Measurements from ENCODE around the gene KIF16B.
"Not testable (repeated sequence)": the region's sequence is repeated elsewhere in the genome, so short reads cannot be mapped to it uniquely, and the experiment has no call there.

The KIF16B gene

GRCh38 chr20:16552015-16552414 is 21.2 kb downstream of the KIF16B start:
- no peak for DNase-seq

GRCh38 chr20:16551607-16552006 is 21.6 kb downstream of the KIF16B start:
- DNase-seq: no peak

GRCh38 chr20:16548068-16548672 is 25.1 kb downstream of the KIF16B start:
- DNase-seq: no peak

- DNase-seq: no peak
Observed at GRCh38 chr20:16544949-16545348, 28.3 kb downstream of the KIF16B start.

- no peak for DNase-seq
Observed at GRCh38 chr20:16542477-16542876, 30.8 kb downstream of the KIF16B start.

- DNase-seq: no peak
Observed at GRCh38 chr20:16541878-16542277, 31.4 kb downstream of the KIF16B start.

GRCh38 chr20:16541226-16541625 is 32.0 kb downstream of the KIF16B start:
- no peak for DNase-seq

- no peak for DNase-seq
Observed at GRCh38 chr20:16539280-16540021, 33.8 kb downstream of the KIF16B start.

- DNase-seq: no peak
Observed at GRCh38 chr20:16538779-16539178, 34.5 kb downstream of the KIF16B start.

GRCh38 chr20:16537918-16538317 is 35.3 kb downstream of the KIF16B start:
- DNase-seq: no peak

GRCh38 chr20:16537025-16537665 is 36.1 kb downstream of the KIF16B start:
- DNase-seq: peak; percentile 27

GRCh38 chr20:16535277-16535676 is 38.0 kb downstream of the KIF16B start:
- peak; percentile 18 for DNase-seq

GRCh38 chr20:16533502-16533901 is 39.7 kb downstream of the KIF16B start:
- DNase-seq: no peak

GRCh38 chr20:16531485-16531884 is 41.8 kb downstream of the KIF16B start:
- DNase-seq: no peak

- DNase-seq: no peak
Observed at GRCh38 chr20:16530201-16530681, 43.0 kb downstream of the KIF16B start.

GRCh38 chr20:16528078-16528477 is 45.2 kb downstream of the KIF16B start:
- DNase-seq: no peak

- no peak for DNase-seq
Observed at GRCh38 chr20:16527438-16527837, 45.8 kb downstream of the KIF16B start.

GRCh38 chr20:16526433-16527380 is 46.5 kb downstream of the KIF16B start:
- DNase-seq: no peak

- not testable (repeated sequence) for DNase-seq
Observed at GRCh38 chr20:16522651-16523050, 50.6 kb downstream of the KIF16B start.

- no peak for DNase-seq
Observed at GRCh38 chr20:16520154-16520553, 53.1 kb downstream of the KIF16B start.

GRCh38 chr20:16519673-16520072 is 53.6 kb downstream of the KIF16B start:
- not testable (repeated sequence) for DNase-seq

- no peak for DNase-seq
Observed at GRCh38 chr20:16518784-16519084, 54.5 kb downstream of the KIF16B start.

Data from hematopoietic multipotent progenitor cell treated with erythropoietin and hydrocortisone succinate and interleukin-3 and kit ligand, for 4 days (in vitro differentiated cells).